Measurements from ENCODE around the gene OR7G3. TPM values are rescaled to one million over a fixed set of nuclear protein-coding genes. Genes with fewer than 3 reads are reported as not detected.
A peak's percentile ranks its signal among the peaks of the same experiment; 100 is the strongest.

OR7G3 gene
- total RNA-seq, 4 donors from 2014 or later: not detected

- no peak for DNase-seq
- no peak for TF ChIP-seq CTCF (IDR thresholded peaks at IDR 0.05)
- TF ChIP-seq POLR2A (IDR thresholded peaks at IDR 0.05): no peak
- intact Hi-C loops (cut with DNase I; ENCODE audit: low total_unique reads): no loop called here
- Histone ChIP-seq H3K27ac (no peak within 1 kb of the TSS), H3K4me3 (no peak within 1 kb of the TSS), H3K27me3 (no peaks in the 10 kb centered on the region), H3K4me1 (no peaks in the 10 kb centered on the region), H3K9me3 (no peaks in the 10 kb centered on the region), H3K36me3 (no peaks in the 10 kb centered on the region)
These were observed 40.0 kb downstream of the OR7G3 start, which contains the start of gene OR1M1 for GRCh38 chr19:9086761-9087160. OR1M1 (plus strand) TSS chr19:9087061; CDS start chr19:9093245, 6,184 bp downstream.

- Histone ChIP-seq H3K36me3 (no peaks in the 10 kb centered on the region), H3K27me3 (no peaks in the 10 kb centered on the region), H3K4me3 (no peak overlapping the region), H3K27ac (peak overlapping the region; percentile 52 to 76), H3K9me3 (no peaks in the 10 kb centered on the region), H3K4me1 (peaks cover 0 to 6% of the 10 kb centered on the region in 2 donors)
- no peak for DNase-seq
- TF ChIP-seq CTCF (IDR thresholded peaks at IDR 0.05) (no peak), POLR2A (IDR thresholded peaks at IDR 0.05) (no peak)
- intact Hi-C loops (cut with DNase I; ENCODE audit: low total_unique reads): no loop called here
These were observed 48.1 kb downstream of the OR7G3 start for GRCh38 chr19:9078651-9079050.

- H3K4me3 ChIP-seq: no peak overlapping the region
- DNase-seq: no peak
- no peaks in the 10 kb centered on the region for H3K27me3 ChIP-seq
- TF ChIP-seq POLR2A (IDR thresholded peaks at IDR 0.05): no peak
- no peak for TF ChIP-seq CTCF (IDR thresholded peaks at IDR 0.05)
- intact Hi-C loops (cut with DNase I; ENCODE audit: low total_unique reads): no loop called here
- H3K36me3 ChIP-seq: no peaks in the 10 kb centered on the region
- peaks cover 0 to 6% of the 10 kb centered on the region in 2 donors for H3K4me1 ChIP-seq
- no peaks in the 10 kb centered on the region for H3K9me3 ChIP-seq
- peak overlapping the region; percentile 31 to 76 for H3K27ac ChIP-seq
These were observed 49.8 kb downstream of the OR7G3 start for GRCh38 chr19:9076901-9077300.

Small RNAs within 50 kb of the gene (small RNA-seq; reads per million reads assigned to genes)
- gene OR1M4P: not detected

Other genes with a start within 250 kb of the OR7G3 start
- gene MUC16, start 116.5 kb downstream of the OR7G3 start, total RNA-seq: 1 to 10 TPM in 3 of 4 donors, under 1 TPM in 1; 0.88 to 5.6 (median 1.7) TPM
- gene OR1M1, start 39.9 kb downstream of the OR7G3 start, total RNA-seq: not detected
- not detected for gene OR7G2, start 19.5 kb downstream of the OR7G3 start, total RNA-seq
- gene OR7G1, start 11.2 kb downstream of the OR7G3 start, total RNA-seq: not detected
- gene ZNF317, start 13.4 kb upstream of the OR7G3 start, total RNA-seq: 10 to 100 TPM in 2 of 4 donors, 1 to 10 TPM in 2; 4.4 to 42.6 (median 13.6) TPM
- not detected for gene OR7D2, start 52.0 kb upstream of the OR7G3 start, total RNA-seq
- gene OR7D4, start 92.6 kb upstream of the OR7G3 start, total RNA-seq: not detected
- not detected for gene OR7E24, start 124.0 kb upstream of the OR7G3 start, total RNA-seq
- gene ZNF699, start 182.9 kb upstream of the OR7G3 start, total RNA-seq: 10 to 100 TPM in 2 of 4 donors, 1 to 10 TPM in 2; 1.8 to 34.6 (median 11.6) TPM
- 10 to 100 TPM in 3 of 4 donors, 1 to 10 TPM in 1; 5.3 to 60.1 (median 30.2) TPM for gene ZNF559, start 197.2 kb upstream of the OR7G3 start, total RNA-seq
- gene ZNF177, start 236.1 kb upstream of the OR7G3 start, total RNA-seq: 1 to 10 TPM in 3 of 4 donors, not detected in 1; 4.4 to 8.7 (median 5.8) TPM

Measured in uterus (tissue), 4 donors.